ENCODE data around the gene ACTN3.

GRCh38 chr11:66589996-66590675, 43.4 kb downstream of the ACTN3 start:
- no peak for TF ChIP-seq POLR2AphosphoS5 (IDR thresholded peaks at IDR 0.05; ENCODE audit: low read depth, low read length)
- TF ChIP-seq REST (IDR thresholded peaks at IDR 0.05; ENCODE audit: insufficient read depth in 1 of 2, low read depth in 2 of 2, low read length in 2 of 2), result no peak
- TF ChIP-seq TAF1 (IDR thresholded peaks at IDR 0.05; ENCODE audit: borderline replicate concordance, insufficient read depth, low read length), result no peak

Measured in PFSK-1 (cell line).